Measurements from ENCODE around the gene URM1. TPM values are rescaled to one million over a fixed set of nuclear protein-coding genes. Genes with fewer than 3 reads are reported as not detected.

Gene URM1
- total RNA-seq, 1 experiment from 2014 or later: 45.4 TPM

DNA sequence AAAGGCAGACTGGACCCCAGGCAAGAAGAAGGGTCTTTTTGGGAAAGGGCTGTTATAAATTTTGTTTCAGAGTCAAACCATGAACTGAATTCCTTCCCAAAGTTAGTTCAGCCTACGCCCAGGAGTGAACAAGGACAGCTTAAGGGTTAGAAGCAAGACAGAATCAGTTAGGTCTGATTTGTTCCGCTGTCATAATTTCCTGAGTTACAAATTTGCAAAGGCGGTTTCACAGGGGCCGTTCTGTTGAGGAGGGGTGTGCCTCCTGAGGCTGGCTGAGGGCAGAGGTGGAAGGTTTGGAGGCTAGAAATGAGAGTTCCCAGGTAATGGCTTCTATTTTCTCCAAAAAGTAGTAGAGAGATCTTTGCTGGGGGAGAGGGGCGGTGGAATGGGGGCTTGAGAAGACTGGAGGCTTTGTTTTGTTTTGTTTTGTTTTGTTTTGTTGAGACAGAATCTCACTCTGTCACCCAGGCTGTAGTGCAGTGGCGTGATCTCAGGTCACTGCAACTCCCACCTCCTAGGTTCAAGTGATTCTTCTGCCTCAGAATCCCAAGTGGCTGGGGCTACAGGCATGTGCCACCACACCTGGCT lies 45.4 kb downstream of the URM1 start:
- intact Hi-C loops (cut with micrococcal nuclease; ENCODE audit: unreplicated experiment): loop anchor here (10.0 kb wide), 1 partner anchor 122 kb away; no protein-coding TSS in a partner anchor
- Histone ChIP-seq H3K27ac (ENCODE audit: low read length) (no peak overlapping the region), H3K9me3 (ENCODE audit: control insufficient read depth, insufficient read depth, low read depth, low read length) (no peaks in the 10 kb centered on the region), H3K4me1 (ENCODE audit: control insufficient read depth, insufficient read depth, low read length) (peaks cover 4% of the 10 kb centered on the region), H3K27me3 (ENCODE audit: control insufficient read depth, insufficient read depth, low read length) (no peaks in the 10 kb centered on the region), H3K4me3 (ENCODE audit: low read depth in 2 of 2, low read length in 2 of 2) (no peak overlapping the region), H3K36me3 (ENCODE audit: control insufficient read depth, insufficient read depth, low read length) (no peaks in the 10 kb centered on the region)
- TF ChIP-seq SIN3A (IDR thresholded peaks at IDR 0.05; ENCODE audit: borderline replicate concordance, insufficient read depth, low read depth, low read length) (no peak), TCF7L2 (IDR thresholded peaks at IDR 0.05; ENCODE audit: low read depth, low read length) (no peak), POLR2AphosphoS5 (IDR thresholded peaks at IDR 0.05; ENCODE audit: low read depth, low read length) (no peak)
- TF ChIP-seq, protein P1, sequence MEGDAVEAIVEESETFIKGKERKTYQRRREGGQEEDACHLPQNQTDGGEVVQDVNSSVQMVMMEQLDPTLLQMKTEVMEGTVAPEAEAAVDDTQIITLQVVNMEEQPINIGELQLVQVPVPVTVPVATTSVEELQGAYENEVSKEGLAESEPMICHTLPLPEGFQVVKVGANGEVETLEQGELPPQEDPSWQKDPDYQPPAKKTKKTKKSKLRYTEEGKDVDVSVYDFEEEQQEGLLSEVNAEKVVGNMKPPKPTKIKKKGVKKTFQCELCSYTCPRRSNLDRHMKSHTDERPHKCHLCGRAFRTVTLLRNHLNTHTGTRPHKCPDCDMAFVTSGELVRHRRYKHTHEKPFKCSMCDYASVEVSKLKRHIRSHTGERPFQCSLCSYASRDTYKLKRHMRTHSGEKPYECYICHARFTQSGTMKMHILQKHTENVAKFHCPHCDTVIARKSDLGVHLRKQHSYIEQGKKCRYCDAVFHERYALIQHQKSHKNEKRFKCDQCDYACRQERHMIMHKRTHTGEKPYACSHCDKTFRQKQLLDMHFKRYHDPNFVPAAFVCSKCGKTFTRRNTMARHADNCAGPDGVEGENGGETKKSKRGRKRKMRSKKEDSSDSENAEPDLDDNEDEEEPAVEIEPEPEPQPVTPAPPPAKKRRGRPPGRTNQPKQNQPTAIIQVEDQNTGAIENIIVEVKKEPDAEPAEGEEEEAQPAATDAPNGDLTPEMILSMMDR (IDR thresholded peaks at IDR 0.05): no peak
- TF ChIP-seq, protein P2, sequence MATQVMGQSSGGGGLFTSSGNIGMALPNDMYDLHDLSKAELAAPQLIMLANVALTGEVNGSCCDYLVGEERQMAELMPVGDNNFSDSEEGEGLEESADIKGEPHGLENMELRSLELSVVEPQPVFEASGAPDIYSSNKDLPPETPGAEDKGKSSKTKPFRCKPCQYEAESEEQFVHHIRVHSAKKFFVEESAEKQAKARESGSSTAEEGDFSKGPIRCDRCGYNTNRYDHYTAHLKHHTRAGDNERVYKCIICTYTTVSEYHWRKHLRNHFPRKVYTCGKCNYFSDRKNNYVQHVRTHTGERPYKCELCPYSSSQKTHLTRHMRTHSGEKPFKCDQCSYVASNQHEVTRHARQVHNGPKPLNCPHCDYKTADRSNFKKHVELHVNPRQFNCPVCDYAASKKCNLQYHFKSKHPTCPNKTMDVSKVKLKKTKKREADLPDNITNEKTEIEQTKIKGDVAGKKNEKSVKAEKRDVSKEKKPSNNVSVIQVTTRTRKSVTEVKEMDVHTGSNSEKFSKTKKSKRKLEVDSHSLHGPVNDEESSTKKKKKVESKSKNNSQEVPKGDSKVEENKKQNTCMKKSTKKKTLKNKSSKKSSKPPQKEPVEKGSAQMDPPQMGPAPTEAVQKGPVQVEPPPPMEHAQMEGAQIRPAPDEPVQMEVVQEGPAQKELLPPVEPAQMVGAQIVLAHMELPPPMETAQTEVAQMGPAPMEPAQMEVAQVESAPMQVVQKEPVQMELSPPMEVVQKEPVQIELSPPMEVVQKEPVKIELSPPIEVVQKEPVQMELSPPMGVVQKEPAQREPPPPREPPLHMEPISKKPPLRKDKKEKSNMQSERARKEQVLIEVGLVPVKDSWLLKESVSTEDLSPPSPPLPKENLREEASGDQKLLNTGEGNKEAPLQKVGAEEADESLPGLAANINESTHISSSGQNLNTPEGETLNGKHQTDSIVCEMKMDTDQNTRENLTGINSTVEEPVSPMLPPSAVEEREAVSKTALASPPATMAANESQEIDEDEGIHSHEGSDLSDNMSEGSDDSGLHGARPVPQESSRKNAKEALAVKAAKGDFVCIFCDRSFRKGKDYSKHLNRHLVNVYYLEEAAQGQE (IDR thresholded peaks at IDR 0.05; ENCODE audit: insufficient read depth in 1 of 2, low read depth in 2 of 2, low read length in 1 of 2): no peak
- in situ Hi-C loops (cut with HindIII; ENCODE audit: low pct_unique_long_range_greater_than_20kb, low sequenced_read_pairs): no loop called here
- ChIA-PET CTCF (no interaction called here), POLR2A (no interaction called here)
- BruUV-seq (replicated peaks): no TSS peak
- ATAC-seq: no peak
- DNase-seq (ENCODE audit: low read depth, low spot score): no peak

DNA sequence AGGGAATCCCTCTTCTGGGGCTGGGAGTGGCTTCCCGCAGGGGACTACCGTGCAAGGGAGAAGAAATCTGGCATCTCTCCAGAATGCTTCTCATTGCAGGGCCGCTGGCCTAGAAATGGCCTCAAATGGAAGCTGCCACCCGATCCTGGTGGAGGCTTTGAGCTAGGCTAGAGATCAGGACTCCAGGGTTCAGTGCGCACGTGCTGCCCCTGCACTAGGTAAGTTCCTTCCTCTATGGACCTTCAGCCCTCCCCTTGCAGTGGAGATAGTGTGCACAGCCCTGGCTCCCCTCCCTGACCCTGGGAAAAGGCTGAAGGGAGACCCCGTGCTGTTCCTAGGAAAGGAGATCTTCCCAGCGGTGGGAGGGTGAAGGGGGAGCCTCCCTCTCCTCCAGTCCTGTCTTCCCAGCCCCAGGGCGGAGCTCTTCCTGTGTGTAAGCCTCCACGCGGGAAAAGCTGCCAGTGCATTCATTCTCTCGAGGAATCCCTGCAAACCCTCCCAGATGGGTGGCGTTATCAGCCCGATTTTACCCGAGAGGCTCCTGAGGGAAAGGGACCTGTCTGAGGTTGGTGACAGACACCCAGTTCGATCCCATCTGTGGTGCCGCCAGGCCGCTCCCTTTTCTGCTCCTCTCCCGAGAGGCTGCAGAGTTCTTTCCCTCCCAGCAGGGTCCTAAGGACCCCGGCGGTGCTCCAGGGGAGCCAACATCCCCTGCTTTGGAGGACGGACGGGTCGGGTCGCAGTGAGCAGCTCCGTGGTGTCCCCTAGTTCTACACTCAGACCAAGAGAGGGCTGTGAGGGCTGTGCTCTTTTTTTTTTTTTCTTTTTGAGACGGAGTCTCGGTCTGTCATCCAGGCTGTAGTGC lies 48.1 kb downstream of the URM1 start:
- Histone ChIP-seq H3K9me3 (ENCODE audit: control insufficient read depth, insufficient read depth, low read depth, low read length) (no peaks in the 10 kb centered on the region), H3K4me1 (ENCODE audit: control insufficient read depth, insufficient read depth, low read length) (peaks cover 4% of the 10 kb centered on the region), H3K36me3 (ENCODE audit: control insufficient read depth, insufficient read depth, low read length) (no peaks in the 10 kb centered on the region), H3K27ac (ENCODE audit: low read length) (no peak overlapping the region), H3K4me3 (ENCODE audit: low read depth in 2 of 2, low read length in 2 of 2) (peak overlapping the region; percentile 64 to 65), H3K27me3 (ENCODE audit: control insufficient read depth, insufficient read depth, low read length) (no peaks in the 10 kb centered on the region)
- in situ Hi-C loops (cut with HindIII; ENCODE audit: low pct_unique_long_range_greater_than_20kb, low sequenced_read_pairs) (no loop called here), intact Hi-C loops (cut with micrococcal nuclease; ENCODE audit: unreplicated experiment) (loop anchor here (10.0 kb wide), 1 partner anchor 124 kb away; no protein-coding TSS in a partner anchor)
- ATAC-seq (no peak), DNase-seq (ENCODE audit: low read depth, low spot score) (no peak)
- ChIA-PET POLR2A (interaction anchor here (0.5 to 0.7 kb wide), 3 partner anchors 14 to 37 kb away, joined by 3 to 11 read pairs (median 5); partner anchors contain the start of gene ODF2), CTCF (interaction anchor here (0.6 to 1.7 kb wide), 3 partner anchors 9 to 57 kb away, joined by 3 to 13 read pairs (median 9); no protein-coding TSS in a partner anchor)
- no TSS peak for BruUV-seq (replicated peaks)
- TF ChIP-seq, protein P2 (IDR thresholded peaks at IDR 0.05; ENCODE audit: insufficient read depth in 1 of 2, low read depth in 2 of 2, low read length in 1 of 2): no peak
- TF ChIP-seq, protein P1 (IDR thresholded peaks at IDR 0.05): no peak
- no peak for TF ChIP-seq TCF7L2 (IDR thresholded peaks at IDR 0.05; ENCODE audit: low read depth, low read length)
- no peak for TF ChIP-seq SIN3A (IDR thresholded peaks at IDR 0.05; ENCODE audit: borderline replicate concordance, insufficient read depth, low read depth, low read length)
- TF ChIP-seq POLR2AphosphoS5 (IDR thresholded peaks at IDR 0.05; ENCODE audit: low read depth, low read length): no peak

Measured in Panc1 (cell line).